LNCAP (cell line): ENCODE data around the gene S100A7.

ENCODE experiments used
- CTCF ChIP-seq: fragments of 450-650 bp; IDR thresholded peaks from 2 replicates; pipeline ENCODE4 v1.5.1; 2017; ENCODE audit warnings: mild to moderate bottlenecking

S100A7 gene

DNA sequence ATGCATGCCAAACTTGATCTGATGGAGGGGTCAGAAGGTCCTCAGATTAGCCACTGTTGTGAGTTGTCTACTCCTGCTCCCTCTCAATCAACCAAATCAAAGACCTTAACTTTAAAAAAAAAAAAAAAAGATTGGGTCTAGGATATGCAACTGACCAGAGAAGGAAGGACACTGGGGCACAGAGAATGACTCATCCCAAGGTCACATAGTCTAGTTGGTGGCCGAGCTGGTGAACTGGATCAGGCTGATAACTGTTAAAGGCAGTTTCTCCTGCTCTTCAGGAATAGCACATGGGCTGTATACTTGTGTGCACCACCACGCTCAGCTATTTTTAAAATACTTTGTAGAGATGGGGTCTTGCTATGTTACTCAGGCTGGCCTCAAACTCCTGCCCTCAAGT, 14.8 kb upstream of the S100A7 start:
- TF ChIP-seq CTCF, result no peak

DNA sequence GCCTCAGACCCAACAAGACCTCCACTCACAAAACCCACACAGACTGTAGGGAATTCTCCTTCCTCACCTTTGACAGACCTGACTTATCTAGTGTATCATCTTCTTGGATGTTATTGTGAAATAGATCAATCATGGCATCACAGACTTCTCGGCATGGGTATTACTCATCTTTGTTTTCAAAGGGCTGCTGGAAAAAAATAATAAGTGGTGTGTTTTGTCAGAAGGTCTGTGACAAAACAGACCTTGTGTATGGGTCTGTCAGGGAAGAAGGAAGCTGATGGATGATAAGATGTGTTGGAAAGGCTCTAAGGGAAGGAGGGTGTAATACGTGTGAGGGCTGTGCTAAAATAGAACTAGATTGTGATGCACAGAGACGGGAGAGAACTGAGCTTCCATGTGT, 13.9 kb upstream of the S100A7 start:
- TF ChIP-seq CTCF, result no peak

DNA sequence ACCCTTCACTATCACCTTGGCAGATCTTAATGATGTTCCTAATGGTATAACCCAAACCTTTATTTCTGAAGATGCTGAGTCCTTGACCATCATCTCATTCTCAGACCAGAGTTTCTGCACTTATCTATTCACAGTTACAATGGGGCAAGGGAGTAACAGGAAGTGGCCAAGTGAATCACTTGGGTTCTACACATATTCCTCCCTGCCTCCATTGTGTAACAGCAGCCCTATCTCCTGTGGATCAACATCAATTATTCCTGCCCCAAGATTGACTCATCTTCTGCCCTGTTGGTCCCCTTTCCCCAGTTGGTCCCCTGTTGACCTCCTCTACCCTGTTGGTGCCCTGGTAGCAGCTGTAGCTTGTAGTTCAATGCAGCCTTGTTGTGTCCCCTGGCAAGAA, 10.3 kb upstream of the S100A7 start:
- TF ChIP-seq CTCF, result no peak

GRCh38 chr1:153466908-153467307, 6.5 kb upstream of the S100A7 start:
- TF ChIP-seq CTCF, result no peak

GRCh38 chr1:153465811-153466636, 5.6 kb upstream of the S100A7 start:
- TF ChIP-seq CTCF, result peak; percentile 97

GRCh38 chr1:153459655-153460054, 796 bp downstream of the S100A7 start:
- TF ChIP-seq CTCF, result no peak

GRCh38 chr1:153456396-153456795, 4.1 kb downstream of the S100A7 start:
- TF ChIP-seq CTCF, result no peak
